Gastrocnemius medialis (tissue), 4 donors: Measurements from ENCODE around the gene EXOC3L2.

Source experiments
- CTCF ChIP-seq, 5 experiments: fragments of 450-650 bp in 3 of 5; fragments of 200-600 bp in 2 of 5; sonication (generic) in 2 of 5; IDR thresholded peaks in 4 of 5; conservative IDR thresholded peaks in 1 of 5; 1 replicate in 4 of 5; 2 replicates in 1 of 5; pipeline ENCODE4 v1.5.1; 2016 to 2019; ENCODE audit warnings: antibody characterized with exemption in 5 of 5, mild to moderate bottlenecking in 3 of 5, moderate library complexity in 3 of 5
- POLR2A ChIP-seq, 2 donors: fragments of 450-650 bp; IDR thresholded peaks; one replicate each; pipeline ENCODE4 v1.6.1; 2017; ENCODE audit warnings: antibody characterized with exemption in 2 of 2, mild to moderate bottlenecking in 2 of 2, moderate library complexity in 2 of 2

- no peak for TF ChIP-seq POLR2A (IDR thresholded peaks at IDR 0.05)
- TF ChIP-seq CTCF (IDR thresholded peaks at IDR 0.05 in 4 of 5, conservative IDR thresholded peaks at IDR 0.05 in 1 of 5): no peak
Measured at GRCh38 chr19:45264781-45265317, 19.6 kb upstream of the EXOC3L2 start.
